Nephron progenitor cell (in vitro differentiated cells): ENCODE data around the gene SSBP3.
"Not testable (repeated sequence)": the region's sequence is repeated elsewhere in the genome, so short reads cannot be mapped to it uniquely, and the experiment has no call there.

ENCODE experiments used
- DNase-seq: peaks from one replicate; pipeline ENCODE4 v3.0.0; 2021
- H3K27ac Mint-ChIP-seq: 2 replicates; pipeline ENCODE4 v1.8.0; 2021; ENCODE audit warnings: mild to moderate bottlenecking, moderate library complexity, mixed read lengths
- H3K27me3 Mint-ChIP-seq: 2 replicates; pipeline ENCODE4 v1.8.0; 2021; ENCODE audit warnings: mild to moderate bottlenecking, low read depth, mixed read lengths; ENCODE audit not compliant: poor library complexity
- H3K36me3 Mint-ChIP-seq: 2 replicates; pipeline ENCODE4 v1.8.0; 2021; ENCODE audit warnings: low read depth, mixed read lengths
- H3K4me1 Mint-ChIP-seq: 2 replicates; pipeline ENCODE4 v1.8.0; 2021; ENCODE audit warnings: mixed read lengths
- H3K4me3 Mint-ChIP-seq: 2 replicates; pipeline ENCODE4 v1.8.0; 2021; ENCODE audit warnings: mild to moderate bottlenecking, moderate library complexity, mixed read lengths
- H3K9me3 Mint-ChIP-seq: 2 replicates; pipeline ENCODE4 v1.8.0; 2021; ENCODE audit warnings: mild to moderate bottlenecking, moderate library complexity, mixed read lengths
- CTCF ChIP-seq: fragments of 200-600 bp; sonication (generic); IDR thresholded peaks from 2 replicates; pipeline ENCODE4 v1.5.0; 2021; ENCODE audit warnings: antibody characterized with exemption

SSBP3 gene

GRCh38 chr1:54237586-54237985, 168.6 kb downstream of the SSBP3 start:
- H3K36me3 Mint-ChIP-seq = peaks cover 72% of the 10 kb centered on the region
- H3K4me1 Mint-ChIP-seq = peaks cover 12% of the 10 kb centered on the region
- peaks cover 13% of the 10 kb centered on the region for H3K9me3 Mint-ChIP-seq
- no peak for DNase-seq
- H3K27ac Mint-ChIP-seq = peak overlapping the region; percentile 71
- no peaks in the 10 kb centered on the region for H3K27me3 Mint-ChIP-seq
- no peak overlapping the region for H3K4me3 Mint-ChIP-seq
- no peak for TF ChIP-seq CTCF

- peaks cover 77% of the 10 kb centered on the region for H3K36me3 Mint-ChIP-seq
- peaks cover 16% of the 10 kb centered on the region for H3K9me3 Mint-ChIP-seq
- no peak overlapping the region for H3K4me3 Mint-ChIP-seq
- no peaks in the 10 kb centered on the region for H3K27me3 Mint-ChIP-seq
- TF ChIP-seq CTCF = no peak
- no peak overlapping the region for H3K27ac Mint-ChIP-seq
- DNase-seq = no peak
- H3K4me1 Mint-ChIP-seq = peaks cover 7% of the 10 kb centered on the region
These were observed 171.9 kb downstream of the SSBP3 start for GRCh38 chr1:54234284-54234683.

GRCh38 chr1:54233196-54233595, 173.0 kb downstream of the SSBP3 start:
- H3K4me3 Mint-ChIP-seq, H3K4me1 Mint-ChIP-seq, H3K27ac Mint-ChIP-seq, H3K27me3 Mint-ChIP-seq, DNase-seq: not testable (repeated sequence)
- H3K9me3 Mint-ChIP-seq = peaks cover 16% of the 10 kb centered on the region
- peaks cover 74% of the 10 kb centered on the region for H3K36me3 Mint-ChIP-seq

- Mint-ChIP-seq H3K9me3 (peaks cover 13% of the 10 kb centered on the region), H3K27ac (no peak overlapping the region), H3K27me3 (peaks cover 5% of the 10 kb centered on the region), H3K4me1 (peaks cover 19% of the 10 kb centered on the region), H3K36me3 (peaks cover 66% of the 10 kb centered on the region), H3K4me3 (no peak overlapping the region)
- no peak for TF ChIP-seq CTCF
- no peak for DNase-seq
These were observed 175.5 kb downstream of the SSBP3 start for GRCh38 chr1:54230507-54231339.

- TF ChIP-seq CTCF = no peak
- Mint-ChIP-seq H3K4me1 (peaks cover 32% of the 10 kb centered on the region), H3K4me3 (no peak overlapping the region), H3K27ac (peak overlapping the region; percentile 94), H3K36me3 (peaks cover 67% of the 10 kb centered on the region), H3K9me3 (peaks cover 5% of the 10 kb centered on the region), H3K27me3 (peaks cover 5% of the 10 kb centered on the region)
- no peak for DNase-seq
These were observed 176.8 kb downstream of the SSBP3 start for GRCh38 chr1:54229281-54229891.

- Mint-ChIP-seq H3K27ac (peak overlapping the region; percentile 96), H3K36me3 (peaks cover 64% of the 10 kb centered on the region)
These were observed 177.5 kb downstream of the SSBP3 start for GRCh38 chr1:54228638-54229079.

More at GRCh38 chr1:54228638-54229079, 177.5 kb downstream of the SSBP3 start:
- Mint-ChIP-seq H3K4me3 (no peak overlapping the region), H3K27me3 (peaks cover 5% of the 10 kb centered on the region), H3K4me1 (peaks cover 38% of the 10 kb centered on the region), H3K9me3 (peaks cover 3% of the 10 kb centered on the region)
- no peak for DNase-seq
- no peak for TF ChIP-seq CTCF
